Activated B cell treated with CpG ODN at 0.5 μM for 24 hours (primary cell): ENCODE results near the gene VPS26C. TPM values are rescaled to one million over a fixed set of nuclear protein-coding genes. Genes with fewer than 3 reads are reported as not detected.
A peak's percentile ranks its signal among the peaks of the same experiment; 100 is the strongest.

Experiments used
- ATAC-seq: fragments of 200-7000 bp; cut with Tn5 transposase; one replicate; pipeline ENCODE4 v1.10.0; 2021; ENCODE audit warnings: low read depth, mild to moderate bottlenecking, moderate library complexity
- CTCF ChIA-PET: fragments of 350-600 bp; sonication (Branson Sonifier 250); formaldehyde crosslinking; loops from one replicate; lab custom pipeline; 2021; ENCODE audit warnings: antibody characterized with exemption; lab: Charles Lee
- POLR2A ChIA-PET: fragments of 350-600 bp; sonication (Branson Sonifier 250); formaldehyde crosslinking; loops from one replicate; lab custom pipeline; 2021; ENCODE audit warnings: antibody characterized with exemption; lab: Charles Lee
- DNase-seq: peaks from one replicate; pipeline ENCODE4 v3.0.0; 2022
- H3K27ac Mint-ChIP-seq: one replicate; pipeline ENCODE4 v1.8.0; 2020; ENCODE audit warnings: mixed read lengths
- H3K27me3 Mint-ChIP-seq: one replicate; pipeline ENCODE4 v1.8.0; 2021; ENCODE audit warnings: mixed read lengths
- H3K36me3 Mint-ChIP-seq: one replicate; pipeline ENCODE4 v1.8.0; 2021; ENCODE audit warnings: low read depth, mixed read lengths
- H3K4me1 Mint-ChIP-seq: one replicate; pipeline ENCODE4 v1.8.0; 2021; ENCODE audit warnings: mixed read lengths
- H3K4me3 Mint-ChIP-seq: one replicate; pipeline ENCODE4 v1.8.0; 2020; ENCODE audit warnings: mild to moderate bottlenecking, mixed read lengths
- H3K9me3 Mint-ChIP-seq: one replicate; pipeline ENCODE4 v1.8.0; 2020; ENCODE audit warnings: mixed read lengths
- intact Hi-C: fragments of 100-400 bp; cut with micrococcal nuclease; formaldehyde crosslinking; loops from one replicate; pipeline ENCODE4 v1.15.1; 2024
- total RNA-seq: library from RNA; stranded (reverse); gene quantifications from 2 replicates; pipeline ENCODE4 v1.2.3, GENCODE V29; 2022
- TF ChIP-seq, protein P1 (sequence below): fragments of 200-600 bp; IDR thresholded peaks from one replicate; pipeline ENCODE4 v1.8.0; 2022; ENCODE audit warnings: antibody characterized with exemption, mild to moderate bottlenecking

VPS26C gene
- total RNA-seq, 1 donor from 2014 or later: 45.2 TPM

DNA sequence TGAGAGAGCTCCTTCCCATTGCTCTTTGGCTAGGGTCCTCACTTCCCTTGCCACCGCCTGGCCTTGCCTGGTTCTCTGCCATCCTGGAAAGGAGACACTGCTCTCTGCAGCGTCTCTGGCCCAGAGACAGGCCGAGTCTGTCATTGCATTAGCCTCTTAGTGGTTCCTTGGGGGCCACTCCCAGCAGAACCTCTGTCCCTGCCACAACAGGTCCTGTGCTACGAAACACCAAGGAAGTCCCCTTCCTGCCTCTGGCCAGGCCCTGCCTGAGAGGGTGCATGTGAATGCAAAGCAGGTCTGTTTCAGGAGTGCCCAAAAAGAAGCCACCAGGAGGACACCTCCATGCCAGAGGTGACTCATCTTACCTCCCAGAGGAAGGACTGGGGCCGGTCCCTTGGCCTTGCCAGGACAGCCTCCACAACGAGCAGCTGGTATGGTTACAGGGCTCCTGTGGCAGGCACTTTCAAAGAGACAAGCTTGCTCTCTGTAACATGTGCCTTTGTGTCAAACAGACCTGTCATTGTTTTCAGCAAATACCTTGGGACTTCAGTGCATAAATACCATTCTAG lies 59.6 kb downstream of the VPS26C start:
- H3K9me3 Mint-ChIP-seq: no peaks in the 10 kb centered on the region
- ChIA-PET POLR2A (interaction anchor here (0.6 to 3.5 kb wide), 8 partner anchors 9 to 356 kb away, joined by 3 to 19 read pairs (median 8); partner anchors contain the start of genes DYRK1A and VPS26C), CTCF (no interaction called here)
- intact Hi-C loops: loop anchor here (1.0 to 2.0 kb wide), 5 partner anchors 14 to 159 kb away; partner anchors contain the start of genes DYRK1A, PIGP, TTC3 and VPS26C
- TF ChIP-seq, protein P1, sequence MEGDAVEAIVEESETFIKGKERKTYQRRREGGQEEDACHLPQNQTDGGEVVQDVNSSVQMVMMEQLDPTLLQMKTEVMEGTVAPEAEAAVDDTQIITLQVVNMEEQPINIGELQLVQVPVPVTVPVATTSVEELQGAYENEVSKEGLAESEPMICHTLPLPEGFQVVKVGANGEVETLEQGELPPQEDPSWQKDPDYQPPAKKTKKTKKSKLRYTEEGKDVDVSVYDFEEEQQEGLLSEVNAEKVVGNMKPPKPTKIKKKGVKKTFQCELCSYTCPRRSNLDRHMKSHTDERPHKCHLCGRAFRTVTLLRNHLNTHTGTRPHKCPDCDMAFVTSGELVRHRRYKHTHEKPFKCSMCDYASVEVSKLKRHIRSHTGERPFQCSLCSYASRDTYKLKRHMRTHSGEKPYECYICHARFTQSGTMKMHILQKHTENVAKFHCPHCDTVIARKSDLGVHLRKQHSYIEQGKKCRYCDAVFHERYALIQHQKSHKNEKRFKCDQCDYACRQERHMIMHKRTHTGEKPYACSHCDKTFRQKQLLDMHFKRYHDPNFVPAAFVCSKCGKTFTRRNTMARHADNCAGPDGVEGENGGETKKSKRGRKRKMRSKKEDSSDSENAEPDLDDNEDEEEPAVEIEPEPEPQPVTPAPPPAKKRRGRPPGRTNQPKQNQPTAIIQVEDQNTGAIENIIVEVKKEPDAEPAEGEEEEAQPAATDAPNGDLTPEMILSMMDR: no peak
- H3K27ac Mint-ChIP-seq: peak overlapping the region; percentile 84
- peaks cover 9% of the 10 kb centered on the region for H3K36me3 Mint-ChIP-seq
- no peaks in the 10 kb centered on the region for H3K27me3 Mint-ChIP-seq
- H3K4me1 Mint-ChIP-seq: peaks cover 45% of the 10 kb centered on the region
- H3K4me3 Mint-ChIP-seq: peak overlapping the region; percentile 77
- DNase-seq (peak; percentile 30), ATAC-seq (peak; percentile 32)

DNA sequence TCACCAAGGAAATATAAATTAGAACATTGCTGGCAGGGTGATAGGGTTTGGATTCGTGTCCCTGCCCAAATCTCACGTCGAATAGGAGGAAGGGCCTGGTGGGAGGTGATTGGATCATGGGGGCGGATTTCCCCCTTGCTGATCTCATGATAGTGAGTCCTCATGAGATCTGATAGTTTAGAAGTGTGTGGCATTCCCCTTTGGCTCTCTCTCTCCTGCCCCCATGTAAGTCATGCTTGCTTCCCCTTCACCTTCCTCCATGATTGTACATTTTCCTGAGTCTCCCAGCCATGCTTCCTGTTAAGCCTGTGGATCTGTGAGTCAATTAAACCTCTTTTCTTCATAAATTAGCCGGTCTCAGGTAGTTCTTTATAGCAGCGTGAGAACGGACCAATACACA lies 60.6 kb downstream of the VPS26C start:
- POLR2A ChIA-PET: interaction anchor here (0.9 to 2.5 kb wide), 2 partner anchors 12 to 61 kb away, joined by 3 to 13 read pairs; partner anchors contain the start of gene VPS26C
- peaks cover 18% of the 10 kb centered on the region for H3K36me3 Mint-ChIP-seq
- ATAC-seq: no peak

DNA sequence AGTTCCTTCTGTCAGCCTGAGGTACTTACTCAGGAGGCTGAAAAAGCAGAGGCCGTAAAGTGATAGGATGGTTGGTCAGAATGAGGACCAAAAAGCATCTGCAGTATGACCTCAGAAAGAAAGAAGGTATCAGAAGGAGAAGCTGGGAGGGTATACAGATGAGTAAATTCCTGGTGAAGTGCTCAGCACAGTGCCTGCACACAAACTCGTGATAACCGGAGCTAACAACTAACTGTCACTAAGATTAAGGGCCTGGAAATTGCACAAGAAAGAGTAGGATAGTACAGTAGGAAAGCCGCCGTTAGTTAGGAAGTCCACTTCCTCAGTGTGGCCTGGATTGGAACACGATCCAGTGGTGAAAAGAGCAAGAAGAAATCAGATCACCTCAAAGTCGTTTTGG lies 62.6 kb downstream of the VPS26C start:
- CTCF ChIA-PET: no interaction called here
- H3K27ac Mint-ChIP-seq: no peak overlapping the region
- no peaks in the 10 kb centered on the region for H3K9me3 Mint-ChIP-seq
- H3K4me1 Mint-ChIP-seq: peaks cover 37% of the 10 kb centered on the region
- TF ChIP-seq, protein P1: no peak
- H3K27me3 Mint-ChIP-seq: no peaks in the 10 kb centered on the region
- POLR2A ChIA-PET: interaction anchor here (0.7 kb wide), 1 partner anchor 8 kb away, joined by 3 read pairs; no protein-coding TSS in a partner anchor
- intact Hi-C loops: no loop called here
- no peak overlapping the region for H3K4me3 Mint-ChIP-seq
- peaks cover 35% of the 10 kb centered on the region for H3K36me3 Mint-ChIP-seq
- no peak for ATAC-seq
- no peak for DNase-seq

More for the DNA sequence above, 60.6 kb downstream of the VPS26C start:
- intact Hi-C loops: no loop called here
- Mint-ChIP-seq H3K27ac (peak overlapping the region; percentile 27), H3K9me3 (no peaks in the 10 kb centered on the region), H3K27me3 (no peaks in the 10 kb centered on the region), H3K4me1 (peaks cover 45% of the 10 kb centered on the region), H3K4me3 (no peak overlapping the region)
- DNase-seq: no peak
- CTCF ChIA-PET: no interaction called here
- TF ChIP-seq, protein P1: no peak

DNA sequence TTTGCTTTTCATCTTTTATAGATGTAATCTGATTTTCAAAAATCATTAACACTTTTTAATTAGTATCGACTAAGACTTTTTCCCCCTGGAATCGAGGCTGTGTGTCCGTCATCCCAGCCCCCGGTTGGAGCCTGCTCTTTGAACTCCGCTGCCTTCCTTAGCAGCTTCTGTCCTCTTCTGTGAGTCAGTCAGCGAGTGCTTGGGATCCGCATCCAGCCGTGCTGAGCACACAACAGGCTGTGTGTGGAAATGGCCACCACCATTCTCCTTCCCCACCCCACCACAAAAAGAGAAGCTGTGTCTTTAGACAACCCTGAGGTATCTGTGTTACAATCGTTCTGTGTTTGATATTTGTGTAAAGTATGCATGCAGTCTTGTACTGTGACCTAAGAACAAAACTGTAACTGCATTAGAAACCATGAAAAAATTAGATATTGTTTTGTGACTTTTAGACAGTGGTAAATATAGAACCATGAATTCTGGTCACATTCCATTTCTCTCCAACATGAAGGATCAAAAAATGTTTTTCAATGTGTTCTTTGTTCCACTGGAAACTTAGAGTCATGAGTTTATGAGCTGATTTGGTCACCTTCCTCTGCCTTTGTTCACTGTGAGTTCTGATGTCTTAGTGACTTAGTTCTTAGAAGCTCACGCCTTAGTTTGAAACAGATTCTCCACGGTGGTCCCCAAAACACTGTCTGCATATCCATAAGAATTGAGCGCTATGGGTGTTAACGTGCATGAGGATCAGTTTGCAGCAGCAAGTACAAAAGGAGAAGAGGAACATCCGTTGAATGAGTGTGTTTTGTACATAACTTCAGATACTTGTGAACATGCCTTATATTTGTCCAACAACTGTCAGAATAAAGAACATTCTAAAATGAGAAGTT lies 64.7 kb downstream of the VPS26C start:
- no peak for ATAC-seq

More for the DNA sequence above, 64.7 kb downstream of the VPS26C start:
- DNase-seq: no peak
- H3K4me3 Mint-ChIP-seq: no peak overlapping the region
- H3K27ac Mint-ChIP-seq: no peak overlapping the region
- ChIA-PET POLR2A (no interaction called here), CTCF (no interaction called here)
- H3K27me3 Mint-ChIP-seq: no peaks in the 10 kb centered on the region
- intact Hi-C loops: no loop called here
- H3K4me1 Mint-ChIP-seq: peaks cover 15% of the 10 kb centered on the region
- TF ChIP-seq, protein P1: no peak
- no peaks in the 10 kb centered on the region for H3K9me3 Mint-ChIP-seq
- H3K36me3 Mint-ChIP-seq: peaks cover 54% of the 10 kb centered on the region
